K562 (cell line): ENCODE results near the gene IL20. TPM values are rescaled to one million over a fixed set of nuclear protein-coding genes. Genes with fewer than 3 reads are reported as not detected.

ENCODE experiments used
- BDP1 ChIP-seq: IDR thresholded peaks from 3 replicates; pipeline ENCODE4 v1.6.1; 2011; ENCODE audit not compliant: insufficient read length, insufficient read depth
- CBFA2T3 ChIP-seq: fragments of 450-650 bp; IDR thresholded peaks from 2 replicates; pipeline ENCODE4 v1.6.1; 2017
- CHCHD3 ChIP-seq: fragments of 250-450 bp; sonication (Bioruptor Pico); IDR thresholded peaks from 2 replicates; pipeline ENCODE4 v2.1.2; 2022; ENCODE audit warnings: mild to moderate bottlenecking
- DLX4 ChIP-seq: fragments of 250-450 bp; sonication (Bioruptor Pico); IDR thresholded peaks from 2 replicates; pipeline ENCODE4 v1.6.1; 2021; ENCODE audit warnings: mild to moderate bottlenecking
- ELK1 ChIP-seq: sonication (generic); formaldehyde crosslinking; IDR thresholded peaks from 2 replicates; pipeline ENCODE4 v1.8.1; 2022; ENCODE audit warnings: missing genetic modification reagents
- HCFC1 ChIP-seq: IDR thresholded peaks from 2 replicates; pipeline ENCODE4 v1.6.1; 2012; ENCODE audit warnings: low read depth, low read length, improper control_type of control experiment
- HEY1 ChIP-seq: fragments of 250-450 bp; sonication (Bioruptor Pico); IDR thresholded peaks from 2 replicates; pipeline ENCODE4 v1.5.0; 2020; ENCODE audit warnings: mild to moderate bottlenecking, moderate library complexity, borderline replicate concordance
- KAT2B ChIP-seq: IDR thresholded peaks from one replicate; pipeline ENCODE4 v1.6.1; 2012; ENCODE audit warnings: low read depth, mild to moderate bottlenecking, control low read depth, inconsistent platforms, low read length, moderate library complexity
- KLF16 ChIP-seq: IDR thresholded peaks from 2 replicates; pipeline ENCODE4 v1.6.1; 2016; ENCODE audit warnings: antibody characterized with exemption
- MITF ChIP-seq: IDR thresholded peaks from 2 replicates; pipeline ENCODE4 v1.6.1; 2014; ENCODE audit warnings: antibody characterized with exemption
- NCOA1 ChIP-seq: fragments of 450-650 bp; IDR thresholded peaks from 2 replicates; pipeline ENCODE4 v1.6.1; 2016; ENCODE audit warnings: low read depth
- NCOA4 ChIP-seq: fragments of 450-650 bp; IDR thresholded peaks from 2 replicates; pipeline ENCODE4 v1.6.1; 2018; ENCODE audit warnings: mild to moderate bottlenecking; ENCODE audit not compliant: partially characterized antibody
- PHF20 ChIP-seq: fragments of 450-650 bp; IDR thresholded peaks from 2 replicates; pipeline ENCODE4 v1.6.1; 2018; ENCODE audit not compliant: partially characterized antibody
- SRF ChIP-seq, 2 experiments: fragments of 250-450, 450-650 bp in 1 of 2; sonication (Bioruptor Pico) in 1 of 2; sonication (generic) in 1 of 2; formaldehyde crosslinking; IDR thresholded peaks; 2 replicates each; pipeline versions ENCODE4 v1.5.0 to v1.5.1; 2020 to 2022; ENCODE audit warnings: mild to moderate bottlenecking in 1 of 2, missing genetic modification reagents in 1 of 2
- TAF15 ChIP-seq: fragments of 200-400 bp; formaldehyde crosslinking; IDR thresholded peaks from 2 replicates; pipeline ENCODE4 v1.6.1; 2017; ENCODE audit warnings: mild to moderate bottlenecking, low read depth, low read length, moderate library complexity
- TAF9B ChIP-seq: fragments of 450-650 bp; IDR thresholded peaks from 2 replicates; pipeline ENCODE4 v1.6.1; 2018; ENCODE audit warnings: mild to moderate bottlenecking; ENCODE audit not compliant: partially characterized antibody
- TCF7 ChIP-seq: sonication (generic); IDR thresholded peaks from 2 replicates; pipeline ENCODE4 v1.6.1; 2016; ENCODE audit warnings: antibody characterized with exemption, borderline replicate concordance
- TCFL5 ChIP-seq: fragments of 250-450 bp; sonication (Bioruptor Pico); conservative IDR thresholded peaks from 2 replicates; pipeline ENCODE4 v1.6.1; 2021; ENCODE audit warnings: mild to moderate bottlenecking, moderate library complexity, matching md5 sums
- ZBTB49 ChIP-seq: sonication (generic); formaldehyde crosslinking; IDR thresholded peaks from 2 replicates; pipeline ENCODE4 v1.8.0; 2022; ENCODE audit warnings: missing genetic modification reagents, mild to moderate bottlenecking, borderline replicate concordance
- ZC3H8 ChIP-seq: fragments of 450-650 bp; IDR thresholded peaks from 2 replicates; pipeline ENCODE4 v1.6.1; 2017
- ZNF239 ChIP-seq: fragments of 250-450 bp; sonication (Bioruptor Pico); IDR thresholded peaks from 2 replicates; pipeline ENCODE4 v1.4.0; 2020; ENCODE audit warnings: mild to moderate bottlenecking
- ZNF274 ChIP-seq: IDR thresholded peaks from 2 replicates; pipeline ENCODE4 v1.6.1; 2011; ENCODE audit warnings: low read depth, mild to moderate bottlenecking, low read length, moderate library complexity, borderline replicate concordance
- ZNF444 ChIP-seq: fragments of 250-450 bp; sonication (Bioruptor Pico); IDR thresholded peaks from 2 replicates; pipeline ENCODE4 v1.4.0; 2020; ENCODE audit warnings: mild to moderate bottlenecking, moderate library complexity
- ZNF740 ChIP-seq, 3 experiments: fragments of 200-800 bp in 1 of 3; sonication (Bioruptor generic) in 1 of 3; sonication (generic) in 1 of 3; formaldehyde crosslinking in 1 of 3; IDR thresholded peaks; 2 replicates each; pipeline versions ENCODE4 v1.6.1 to v1.8.0; 2016 to 2022; ENCODE audit warnings: mild to moderate bottlenecking in 2 of 3, missing compliant biosample characterization in 2 of 3, missing genetic modification characterization in 2 of 3, missing genetic modification reagents in 1 of 3
- polyA plus RNA-seq, 8 experiments: library from polyadenylated mRNA; depleted of rRNA in 4 of 8; stranded (reverse) in 5 of 8; unstranded in 3 of 8; fragments of >200 nt; fragmentation: Nextera tagmentation in 2 of 8; fragmentation: Illumina TruSeq in 1 of 8; extraction: Ambion mirVana in 2 of 8; extraction: Trizol in 1 of 8; gene quantifications; 2 replicates each; pipeline versions ENCODE4 v1.2.1 to v1.2.3, GENCODE V29; 2011 to 2014; ENCODE audit warnings: inconsistent platforms in 1 of 8, missing spikeins in 1 of 8
- total RNA-seq, 7 experiments: library from RNA; depleted of rRNA in 6 of 7; stranded (reverse); fragments of >200 nt in 6 of 7; fragmentation: Illumina TruSeq in 2 of 7; extraction: Trizol in 2 of 7; gene quantifications; 2 replicates each; pipeline versions ENCODE4 v1.2.1 to v1.2.3, GENCODE V29; 2011 to 2021; ENCODE audit warnings: low replicate concordance in 1 of 7

IL20 gene
- total and polyA plus RNA-seq, 9 of the 15 experiments (the other 6 are each of a cell fraction or from before 2014, with no cell fraction given), result not detected

GRCh38 chr1:206907304-206907991, 42.0 kb downstream of the IL20 start (continued):
- TF ChIP-seq ZNF740 (CRISPR knock-in tag; IDR thresholded peaks at IDR 0.05) (peak; percentile 84), ZNF740 (tag; IDR thresholded peaks at IDR 0.05) (no peak), NCOA4 (no peak), MITF (no peak), HCFC1 (no peak), ELK1 (CRISPR knock-in tag) (no peak), CBFA2T3 (no peak), SRF (CRISPR knock-in tag; IDR thresholded peaks at IDR 0.05) (no peak; a peak in 1 of 4 replicates), CHCHD3 (CRISPR knock-in tag) (no peak), HEY1 (CRISPR knock-in tag) (no peak), ZBTB49 (CRISPR knock-in tag) (no peak), KLF16 (no peak), TCFL5 (CRISPR knock-in tag) (no peak), ZNF239 (CRISPR knock-in tag) (peak; percentile 29; the same call in 1 of the 2 replicates), PHF20 (no peak), ZC3H8 (no peak), KAT2B (no peak), TAF9B (no peak), TCF7 (no peak), NCOA1 (no peak), TAF15 (no peak), BDP1 (no peak), DLX4 (CRISPR knock-in tag) (no peak), ZNF274 (no peak), ZNF444 (no peak)
